ENCODE results near the gene TSPOAP1.

The TSPOAP1 gene

DNA sequence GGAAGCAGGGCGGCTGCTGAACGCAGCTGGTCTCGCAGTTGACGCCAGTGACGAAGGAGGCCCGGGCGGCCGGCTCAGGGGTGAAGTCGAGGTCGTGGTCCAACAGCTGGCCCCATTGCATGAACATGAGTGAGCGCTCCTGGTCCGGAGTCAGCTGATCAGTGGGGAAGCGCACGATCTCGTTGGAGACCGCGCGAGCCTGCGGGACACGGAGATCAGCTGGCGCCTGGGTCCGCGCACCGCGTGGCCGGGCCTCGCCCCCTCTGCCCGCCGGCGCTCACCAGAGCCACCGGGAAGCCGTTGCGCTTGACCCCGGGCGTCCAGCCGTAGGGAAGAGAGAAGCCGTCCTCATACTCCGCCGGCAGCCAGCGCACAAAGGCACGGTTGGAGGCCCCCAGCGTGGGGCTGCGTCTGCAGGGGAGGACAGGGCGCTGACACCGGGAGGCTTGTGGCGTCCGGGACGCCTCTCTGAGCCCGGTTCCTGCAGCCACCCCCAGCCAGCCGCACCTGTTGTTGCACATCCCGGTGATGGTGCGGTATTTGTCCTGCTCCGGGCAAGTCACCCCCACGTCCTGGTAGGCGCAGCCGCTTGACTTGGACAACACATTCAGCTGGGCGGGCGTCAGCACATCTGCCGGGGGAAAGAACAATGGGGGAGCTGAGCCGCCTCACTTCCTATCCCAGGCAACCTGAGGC is 49.4 kb downstream of the TSPOAP1 start:
- H3K4me1 Mint-ChIP-seq (ENCODE audit: low read depth) = no peaks in the 10 kb centered on the region
- no peak overlapping the region for H3K27ac Mint-ChIP-seq
- H3K4me3 Mint-ChIP-seq = no peak overlapping the region
- no peaks in the 10 kb centered on the region for H3K36me3 Mint-ChIP-seq (ENCODE audit: low read depth)
- H3K9me3 Mint-ChIP-seq = no peaks in the 10 kb centered on the region
- H3K27me3 Mint-ChIP-seq = peaks cover 14% of the 10 kb centered on the region

DNA sequence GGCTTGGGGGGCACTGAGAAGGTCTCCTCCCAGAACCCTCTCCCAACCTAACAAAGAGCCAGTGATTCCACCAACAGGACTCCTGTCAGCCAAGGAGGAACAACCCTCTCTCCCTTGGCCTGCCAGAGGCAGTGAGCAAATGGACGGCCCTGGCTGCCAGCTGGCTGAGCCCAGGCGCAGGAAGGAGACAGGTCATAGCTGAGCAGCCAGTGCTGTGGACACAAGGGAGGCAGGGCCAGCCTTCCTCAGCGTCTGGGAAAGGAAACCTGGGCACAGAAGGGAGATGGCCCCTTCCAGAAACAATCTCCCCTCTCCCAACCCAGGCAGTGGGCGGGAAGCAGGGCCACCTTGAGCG is 50.0 kb downstream of the TSPOAP1 start:
- no peaks in the 10 kb centered on the region for H3K9me3 Mint-ChIP-seq
- H3K4me1 Mint-ChIP-seq (ENCODE audit: low read depth) = no peaks in the 10 kb centered on the region
- no peak overlapping the region for H3K27ac Mint-ChIP-seq
- peaks cover 14% of the 10 kb centered on the region for H3K27me3 Mint-ChIP-seq
- H3K4me3 Mint-ChIP-seq = no peak overlapping the region
- no peaks in the 10 kb centered on the region for H3K36me3 Mint-ChIP-seq (ENCODE audit: low read depth)

- Mint-ChIP-seq H3K27ac (no peak overlapping the region), H3K27me3 (peaks cover 14% of the 10 kb centered on the region), H3K4me3 (no peak overlapping the region), H3K36me3 (ENCODE audit: low read depth) (no peaks in the 10 kb centered on the region), H3K9me3 (no peaks in the 10 kb centered on the region), H3K4me1 (ENCODE audit: low read depth) (no peaks in the 10 kb centered on the region)
Measured at GRCh38 chr17:58277802-58278595, 50.6 kb downstream of the TSPOAP1 start.

DNA sequence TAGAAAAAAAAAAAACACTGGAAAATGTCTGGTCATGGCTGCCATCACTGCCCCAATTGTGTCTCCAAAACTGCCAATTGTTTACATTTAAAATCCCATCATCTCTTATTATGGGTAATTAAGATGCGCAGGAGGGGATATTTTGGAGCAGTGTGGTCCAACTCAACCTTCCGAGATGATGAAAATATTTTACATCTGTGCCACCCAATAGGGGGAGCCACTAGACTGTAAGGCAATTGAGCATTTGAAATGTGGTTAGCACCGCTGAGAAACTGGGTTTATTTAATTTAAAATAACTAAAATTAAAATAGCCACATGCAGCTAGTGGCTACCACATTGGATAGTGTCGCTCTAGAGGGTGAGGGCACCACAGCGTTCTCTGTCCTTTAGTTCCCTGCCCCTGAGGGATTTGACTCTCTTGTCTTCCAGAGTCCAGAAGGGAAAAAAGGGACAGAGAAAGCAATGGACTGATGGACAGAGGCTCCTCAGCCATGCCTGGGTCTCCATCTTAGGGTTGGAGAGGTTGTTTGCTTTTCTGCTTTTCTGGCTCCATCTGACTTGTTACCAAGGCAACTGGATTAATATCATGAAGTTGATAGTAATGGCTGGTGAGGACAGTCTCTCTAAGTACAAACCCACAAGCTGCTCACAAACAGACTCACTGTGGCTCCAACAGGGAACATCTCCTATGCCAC is 51.3 kb downstream of the TSPOAP1 start:
- Mint-ChIP-seq H3K9me3 (no peaks in the 10 kb centered on the region), H3K27me3 (peaks cover 14% of the 10 kb centered on the region), H3K4me3 (no peak overlapping the region)

DNA sequence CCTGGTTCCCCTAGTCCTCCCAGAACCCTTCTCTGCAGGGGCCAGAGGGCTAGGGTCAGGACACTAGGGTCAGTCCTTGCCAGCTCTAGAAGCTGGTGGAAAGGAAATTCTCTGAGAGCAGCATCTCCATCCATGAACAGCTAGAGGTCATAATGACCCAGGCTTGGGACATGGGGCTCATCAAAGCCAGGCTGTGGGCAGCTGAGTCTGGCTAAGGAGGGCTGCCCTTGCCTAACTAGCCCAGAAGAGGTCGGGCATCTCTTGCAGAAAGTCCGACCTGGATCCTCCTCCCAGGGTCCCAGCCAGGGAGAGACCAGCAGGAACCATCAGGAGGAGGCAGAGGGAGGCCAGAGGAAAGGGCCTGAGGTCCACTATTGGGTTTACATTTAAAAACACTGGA is 52.2 kb downstream of the TSPOAP1 start:
- H3K9me3 Mint-ChIP-seq = no peaks in the 10 kb centered on the region
- no peaks in the 10 kb centered on the region for H3K4me1 Mint-ChIP-seq (ENCODE audit: low read depth)
- no peaks in the 10 kb centered on the region for H3K36me3 Mint-ChIP-seq (ENCODE audit: low read depth)
- H3K27me3 Mint-ChIP-seq = peaks cover 14% of the 10 kb centered on the region
- no peak overlapping the region for H3K4me3 Mint-ChIP-seq
- no peak overlapping the region for H3K27ac Mint-ChIP-seq

More for the DNA sequence above, 51.3 kb downstream of the TSPOAP1 start:
- no peak overlapping the region for H3K27ac Mint-ChIP-seq
- H3K36me3 Mint-ChIP-seq (ENCODE audit: low read depth) = no peaks in the 10 kb centered on the region
- no peaks in the 10 kb centered on the region for H3K4me1 Mint-ChIP-seq (ENCODE audit: low read depth)

DNA sequence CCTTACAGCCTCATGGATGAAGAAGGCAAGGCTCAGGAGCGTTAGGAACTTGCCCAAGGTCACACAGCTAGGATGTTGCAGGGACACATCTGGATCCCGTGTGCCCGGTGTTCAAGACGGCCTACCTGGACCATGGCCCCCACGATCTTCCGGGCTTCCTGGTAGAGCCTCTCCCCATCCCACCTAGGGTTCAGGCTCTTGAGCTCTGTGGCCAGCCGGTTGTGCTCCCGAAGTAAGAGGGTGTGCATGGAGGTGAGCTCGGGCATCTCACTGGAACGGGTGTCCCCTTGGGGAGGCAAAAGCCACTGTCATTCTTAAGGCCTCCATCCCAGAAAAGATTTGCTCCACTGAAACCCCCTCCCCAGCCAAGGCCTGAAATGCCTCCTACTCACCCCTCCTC is 53.2 kb downstream of the TSPOAP1 start:
- Mint-ChIP-seq H3K36me3 (ENCODE audit: low read depth) (no peaks in the 10 kb centered on the region), H3K4me3 (no peak overlapping the region), H3K4me1 (ENCODE audit: low read depth) (no peaks in the 10 kb centered on the region), H3K27me3 (peaks cover 11% of the 10 kb centered on the region), H3K9me3 (no peaks in the 10 kb centered on the region), H3K27ac (no peak overlapping the region)

DNA sequence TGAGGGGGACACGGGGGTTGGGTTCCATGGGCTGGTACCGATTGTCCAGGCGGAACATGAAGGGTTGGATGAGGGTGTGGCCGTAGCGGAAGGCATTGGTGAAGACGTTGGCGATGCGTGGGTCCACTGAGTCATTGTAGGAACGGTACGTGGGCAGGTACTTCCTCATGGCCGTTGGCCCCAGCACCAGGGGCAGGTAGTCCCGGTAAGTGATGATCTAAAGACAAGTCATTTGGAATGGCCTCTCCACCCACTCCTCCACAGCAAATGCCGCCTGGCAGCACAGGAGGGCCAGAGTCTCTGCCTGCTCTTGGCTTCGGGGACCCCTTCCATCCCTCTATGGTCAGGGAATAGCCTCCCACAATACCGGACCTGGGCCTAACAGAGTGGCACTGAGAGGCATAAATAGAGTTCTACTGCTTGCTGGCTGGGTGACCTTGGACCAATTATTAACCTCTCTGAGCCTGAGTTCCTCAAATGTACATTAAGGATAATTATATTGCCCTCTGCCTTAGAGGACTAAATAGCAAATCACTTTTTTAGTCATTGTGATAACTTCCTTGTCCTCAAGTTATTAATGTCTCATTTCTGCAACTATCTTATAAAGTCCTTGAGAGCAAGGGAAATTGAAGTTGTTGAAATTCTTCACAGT is 55.0 kb downstream of the TSPOAP1 start:
- no peaks in the 10 kb centered on the region for H3K4me1 Mint-ChIP-seq (ENCODE audit: low read depth)
- no peaks in the 10 kb centered on the region for H3K9me3 Mint-ChIP-seq
- H3K27ac Mint-ChIP-seq = no peak overlapping the region
- H3K27me3 Mint-ChIP-seq = peaks cover 6% of the 10 kb centered on the region
- no peaks in the 10 kb centered on the region for H3K36me3 Mint-ChIP-seq (ENCODE audit: low read depth)
- H3K4me3 Mint-ChIP-seq = no peak overlapping the region

DNA sequence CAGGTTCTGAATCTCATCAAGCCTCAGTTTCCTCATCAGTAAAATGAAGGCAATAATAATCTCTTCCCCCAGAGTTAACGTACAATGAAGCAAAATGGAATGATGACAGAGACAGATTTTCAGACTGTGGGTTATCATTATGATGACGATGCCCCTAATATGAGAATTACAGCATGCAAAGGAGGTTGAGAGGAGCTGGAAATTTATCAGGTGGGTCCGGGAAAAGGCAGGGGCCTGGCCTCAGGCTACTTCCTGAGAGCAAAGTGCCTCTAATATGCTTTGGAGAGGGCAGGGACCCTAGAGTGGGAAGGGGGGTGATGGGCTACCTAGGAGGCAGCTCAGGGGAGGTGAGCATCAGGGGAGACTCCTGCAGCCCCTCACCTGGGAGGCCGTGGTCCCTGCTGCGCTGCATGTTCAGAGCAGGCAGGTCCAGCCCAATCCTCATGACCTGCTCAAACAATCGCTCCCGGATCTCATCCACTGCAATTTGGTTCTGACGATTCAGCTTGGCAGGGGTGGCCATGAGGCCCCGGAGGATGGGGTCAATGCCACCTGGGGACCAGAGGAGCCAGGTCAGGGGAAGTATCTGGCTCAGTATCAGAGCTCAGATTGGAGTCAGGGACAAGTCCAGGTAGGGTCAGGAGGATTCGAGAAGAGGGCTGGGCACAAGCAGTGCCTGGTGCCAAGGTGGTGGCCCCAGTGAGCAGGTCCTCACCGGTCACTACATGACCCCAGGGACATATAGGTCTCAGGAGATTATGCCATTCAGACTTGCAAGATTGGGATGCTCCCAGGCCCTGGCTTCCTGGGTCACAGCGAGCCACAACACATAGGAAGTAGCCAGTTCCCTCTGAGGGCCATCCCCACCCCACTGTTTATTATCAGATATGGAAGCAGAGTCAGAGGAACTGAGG is 56.0 kb downstream of the TSPOAP1 start:
- no peaks in the 10 kb centered on the region for H3K36me3 Mint-ChIP-seq (ENCODE audit: low read depth)
- H3K4me1 Mint-ChIP-seq (ENCODE audit: low read depth) = no peaks in the 10 kb centered on the region
- H3K4me3 Mint-ChIP-seq = no peak overlapping the region

GRCh38 chr17:58271216-58271931 is 57.2 kb downstream of the TSPOAP1 start:
- H3K27me3 Mint-ChIP-seq = peaks cover 13% of the 10 kb centered on the region
- no peaks in the 10 kb centered on the region for H3K4me1 Mint-ChIP-seq (ENCODE audit: low read depth)
- H3K36me3 Mint-ChIP-seq (ENCODE audit: low read depth) = no peaks in the 10 kb centered on the region
- H3K9me3 Mint-ChIP-seq = no peaks in the 10 kb centered on the region
- no peak overlapping the region for H3K4me3 Mint-ChIP-seq
- no peak overlapping the region for H3K27ac Mint-ChIP-seq

More for the DNA sequence above, 56.0 kb downstream of the TSPOAP1 start:
- peaks cover 4% of the 10 kb centered on the region for H3K27me3 Mint-ChIP-seq
- H3K9me3 Mint-ChIP-seq = no peaks in the 10 kb centered on the region
- H3K27ac Mint-ChIP-seq = no peak overlapping the region

DNA sequence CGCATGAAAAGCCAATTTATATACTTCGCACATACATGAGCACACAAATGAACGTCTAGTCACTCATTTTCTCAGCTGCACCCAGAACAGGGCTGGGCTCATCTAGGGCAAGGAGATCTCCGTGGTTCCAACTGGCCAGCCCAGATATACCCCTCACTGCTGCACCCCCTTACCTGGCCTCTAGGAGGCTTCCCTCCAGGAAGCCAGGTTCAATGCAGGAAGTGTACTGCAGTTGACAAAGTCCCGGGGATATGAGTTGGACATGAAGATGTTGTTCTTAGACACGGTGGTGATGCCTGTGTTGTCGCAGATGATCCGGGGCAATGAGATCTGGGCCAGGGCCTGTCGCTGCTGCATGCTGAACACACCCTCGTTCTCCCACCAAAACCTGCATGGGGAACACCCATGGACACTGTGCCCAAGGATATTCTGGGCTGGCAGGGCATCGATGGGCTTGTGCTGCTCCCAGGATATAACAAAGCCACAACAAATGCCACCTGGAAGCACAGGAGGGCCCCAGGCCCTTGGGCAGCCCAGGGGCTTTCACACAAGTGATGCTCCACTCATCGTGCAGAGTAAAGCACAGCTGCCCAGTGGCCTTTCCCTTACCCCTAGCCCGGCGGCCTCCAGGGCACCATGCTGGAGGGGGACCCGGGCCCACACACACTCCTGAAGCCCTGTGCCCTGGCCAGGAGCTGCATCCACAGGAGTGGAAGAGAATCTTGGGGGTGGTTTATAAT is 57.9 kb downstream of the TSPOAP1 start:
- Mint-ChIP-seq H3K36me3 (ENCODE audit: low read depth) (no peaks in the 10 kb centered on the region), H3K4me1 (ENCODE audit: low read depth) (no peaks in the 10 kb centered on the region), H3K4me3 (no peak overlapping the region), H3K27me3 (peaks cover 12% of the 10 kb centered on the region), H3K9me3 (no peaks in the 10 kb centered on the region), H3K27ac (no peak overlapping the region)

DNA sequence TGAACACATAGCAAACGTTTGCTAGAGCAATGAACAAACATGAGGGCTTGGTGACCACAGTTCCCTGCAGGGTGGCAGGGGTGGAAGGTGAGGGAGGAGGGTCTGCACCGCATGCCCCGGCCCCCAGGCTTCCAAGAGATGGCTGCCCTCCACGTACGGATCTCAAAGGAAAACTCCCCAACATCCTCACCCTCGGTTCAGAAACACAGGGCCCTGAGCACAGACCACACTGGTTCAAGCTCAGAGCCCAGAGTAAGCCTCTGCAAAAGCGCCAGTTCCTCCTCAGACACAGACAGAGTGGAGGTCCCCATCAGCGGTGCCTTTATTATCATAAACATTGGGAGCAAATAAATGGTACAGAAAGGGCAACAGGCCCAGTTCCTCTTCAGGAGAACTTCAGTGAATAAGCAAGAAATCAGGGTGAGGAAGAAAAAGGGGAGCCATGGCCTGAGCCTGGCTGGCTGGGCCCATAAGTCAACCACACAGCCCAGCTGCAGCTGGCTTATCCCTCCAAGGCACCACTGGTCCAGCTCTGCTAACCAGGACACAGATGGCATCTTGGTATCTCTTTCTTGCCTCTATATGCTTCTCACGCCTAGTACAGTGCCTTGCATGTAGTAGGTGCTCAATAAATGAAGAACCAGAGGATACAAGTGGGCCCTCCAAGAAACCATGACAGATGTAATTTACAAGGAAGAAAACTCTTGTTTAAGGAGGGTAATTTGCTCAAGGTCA is 58.9 kb downstream of the TSPOAP1 start:
- Mint-ChIP-seq H3K4me3 (no peak overlapping the region), H3K36me3 (ENCODE audit: low read depth) (no peaks in the 10 kb centered on the region), H3K4me1 (ENCODE audit: low read depth) (no peaks in the 10 kb centered on the region), H3K27me3 (peaks cover 18% of the 10 kb centered on the region), H3K9me3 (no peaks in the 10 kb centered on the region), H3K27ac (no peak overlapping the region)

GRCh38 chr17:58268774-58269556 is 59.6 kb downstream of the TSPOAP1 start:
- Mint-ChIP-seq H3K27ac (no peak overlapping the region), H3K27me3 (peaks cover 26% of the 10 kb centered on the region), H3K36me3 (ENCODE audit: low read depth) (no peaks in the 10 kb centered on the region), H3K9me3 (no peaks in the 10 kb centered on the region), H3K4me1 (ENCODE audit: low read depth) (no peaks in the 10 kb centered on the region), H3K4me3 (no peak overlapping the region)

Measured in stimulated activated naive CD8-positive, alpha-beta T cell treated with anti-CD3 and anti-CD28 coated beads, Interleukin-15, Interleukin-2, amounts not matched to agents 100 ng/mL and 50 ng/mL, for 24 hours (primary cell).